Esophagus (tissue), 2 donors: ENCODE results near the gene RAD51B. TPM values are rescaled to one million over a fixed set of nuclear protein-coding genes. Genes with fewer than 3 reads are reported as not detected.
"Not testable (repeated sequence)": the region's sequence is repeated elsewhere in the genome, so short reads cannot be mapped to it uniquely, and the experiment has no call there.

Experiments
- H3K27ac ChIP-seq, 2 donors: one replicate each; pipeline ENCODE4 v1.5.1; 2013; ENCODE audit warnings: low read depth in 2 of 2, mild to moderate bottlenecking in 2 of 2, inconsistent platforms in 1 of 2, low read length in 1 of 2, moderate library complexity in 1 of 2
- H3K27me3 ChIP-seq, 2 donors: one replicate each; pipeline ENCODE4 v1.6.1; 2013; ENCODE audit warnings: low read length in 2 of 2, control low read depth in 1 of 2, mild to moderate bottlenecking in 1 of 2; ENCODE audit not compliant: insufficient read depth in 2 of 2, control insufficient read depth in 1 of 2
- H3K36me3 ChIP-seq, 2 donors: one replicate each; pipeline ENCODE4 v1.6.1; 2013; ENCODE audit warnings: low read length in 1 of 2; ENCODE audit not compliant: control insufficient read depth in 2 of 2, insufficient read depth in 2 of 2
- H3K4me1 ChIP-seq, 2 donors: one replicate each; pipeline ENCODE4 v1.6.1; 2013; ENCODE audit warnings: low read length in 1 of 2; ENCODE audit not compliant: control insufficient read depth in 2 of 2, insufficient read depth in 2 of 2
- H3K4me3 ChIP-seq, 2 donors: one replicate each; pipeline ENCODE4 v1.5.1; 2013; ENCODE audit warnings: low read length in 2 of 2, mild to moderate bottlenecking in 2 of 2, low read depth in 1 of 2, moderate library complexity in 1 of 2
- H3K9me3 ChIP-seq, 2 donors: one replicate each; pipeline ENCODE4 v1.6.1; 2013; ENCODE audit warnings: mild to moderate bottlenecking in 2 of 2, low read depth in 1 of 2, low read length in 1 of 2, moderate library complexity in 1 of 2; ENCODE audit not compliant: control insufficient read depth in 2 of 2, insufficient read depth in 1 of 2
- WGBS, 2 donors: extraction: QIAGEN DNeasy Blood & Tissue Kit; methylation state at CpG; one replicate each; pipeline ENCODE4 v1.1.7; 2013; 5-methylcytosine and 5-hydroxymethylcytosine counted together
- polyA plus RNA-seq, 2 donors: library from polyadenylated mRNA; stranded (reverse); fragments of 200-250 nt; gene quantifications; one replicate each; pipeline ENCODE4 v1.2.3, GENCODE V29; 2013
- donor health status: healthy with polysubstance abuse.
- donor health status: Bipolar disorder and iron deficiency.

The RAD51B gene
- polyA plus RNA-seq, 2 donors = 3.2 to 4.0 TPM

GRCh38 chr14:67987606-67988005 lies 168.0 kb downstream of the RAD51B start:
- Histone ChIP-seq H3K27ac (peak overlapping the region in 1 of 2 donors; percentile 49), H3K36me3 (no peaks in the 10 kb centered on the region), H3K4me3 (no peak overlapping the region), H3K9me3 (no peaks in the 10 kb centered on the region), H3K27me3 (no peaks in the 10 kb centered on the region), H3K4me1 (no peaks in the 10 kb centered on the region)
- WGBS, 2 donors = 18 to 46% methylated on average over 5 of the region's 5 CpGs

- H3K27ac ChIP-seq = peak overlapping the region in 1 of 2 donors; percentile 53
- 90 to 93% methylated on average over 7 of the region's 7 CpGs for WGBS, 2 donors
- not testable (repeated sequence) for H3K4me1 ChIP-seq
Measured at GRCh38 chr14:67988210-67988609, 168.6 kb downstream of the RAD51B start.

GRCh38 chr14:67990576-67990975 lies 171.0 kb downstream of the RAD51B start:
- Histone ChIP-seq H3K9me3 (no peaks in the 10 kb centered on the region), H3K27me3 (no peaks in the 10 kb centered on the region), H3K27ac (no peak overlapping the region), H3K4me1 (no peaks in the 10 kb centered on the region), H3K36me3 (no peaks in the 10 kb centered on the region), H3K4me3 (no peak overlapping the region)
- 80 to 83% methylated on average over 3 of the region's 3 CpGs for WGBS, 2 donors

More at GRCh38 chr14:67988210-67988609, 168.6 kb downstream of the RAD51B start:
- H3K27me3 ChIP-seq, H3K4me3 ChIP-seq, H3K9me3 ChIP-seq, H3K36me3 ChIP-seq: not testable (repeated sequence)

- no peaks in the 10 kb centered on the region for H3K9me3 ChIP-seq
- no peak overlapping the region for H3K27ac ChIP-seq
- H3K4me1 ChIP-seq = no peaks in the 10 kb centered on the region
- H3K36me3 ChIP-seq = no peaks in the 10 kb centered on the region
- H3K4me3 ChIP-seq = no peak overlapping the region
- no peaks in the 10 kb centered on the region for H3K27me3 ChIP-seq
Measured at GRCh38 chr14:67994531-67994930, 175.0 kb downstream of the RAD51B start.

GRCh38 chr14:67996235-67996634 lies 176.7 kb downstream of the RAD51B start:
- WGBS, 2 donors = 95 to 99% methylated on average over 4 of the region's 4 CpGs
- no peak overlapping the region for H3K4me3 ChIP-seq
- no peaks in the 10 kb centered on the region for H3K9me3 ChIP-seq
- no peak overlapping the region for H3K27ac ChIP-seq
- no peaks in the 10 kb centered on the region for H3K4me1 ChIP-seq
- no peaks in the 10 kb centered on the region for H3K36me3 ChIP-seq
- no peaks in the 10 kb centered on the region for H3K27me3 ChIP-seq

- Histone ChIP-seq H3K4me1 (no peaks in the 10 kb centered on the region), H3K27ac (no peak overlapping the region), H3K4me3 (no peak overlapping the region), H3K36me3 (no peaks in the 10 kb centered on the region), H3K9me3 (no peaks in the 10 kb centered on the region), H3K27me3 (no peaks in the 10 kb centered on the region)
- 88 to 93% methylated on average over 1 of the region's 1 CpG for WGBS, 2 donors
Measured at GRCh38 chr14:67998834-67999233, 179.3 kb downstream of the RAD51B start.

GRCh38 chr14:67999290-67999689 lies 179.7 kb downstream of the RAD51B start:
- H3K27me3 ChIP-seq = no peaks in the 10 kb centered on the region
- H3K9me3 ChIP-seq = no peaks in the 10 kb centered on the region
- H3K4me1 ChIP-seq = no peaks in the 10 kb centered on the region
- H3K27ac ChIP-seq = no peak overlapping the region
- WGBS, 2 donors = 2 to 70% methylated on average over 1 of the region's 1 CpG
- H3K4me3 ChIP-seq = no peak overlapping the region
- H3K36me3 ChIP-seq = no peaks in the 10 kb centered on the region

GRCh38 chr14:67999705-68000384 lies 180.3 kb downstream of the RAD51B start:
- no peak overlapping the region for H3K4me3 ChIP-seq
- no peaks in the 10 kb centered on the region for H3K27me3 ChIP-seq
- H3K4me1 ChIP-seq = no peaks in the 10 kb centered on the region
- H3K27ac ChIP-seq = no peak overlapping the region
- no peaks in the 10 kb centered on the region for H3K9me3 ChIP-seq
- WGBS, 2 donors = 49 to 65% methylated on average over 5 of the region's 5 CpGs
- no peaks in the 10 kb centered on the region for H3K36me3 ChIP-seq

GRCh38 chr14:68000511-68000910 lies 180.9 kb downstream of the RAD51B start:
- no peaks in the 10 kb centered on the region for H3K9me3 ChIP-seq
- H3K27ac ChIP-seq = no peak overlapping the region
- H3K27me3 ChIP-seq = no peaks in the 10 kb centered on the region
- H3K4me1 ChIP-seq = no peaks in the 10 kb centered on the region
- H3K36me3 ChIP-seq = no peaks in the 10 kb centered on the region
- 58 to 65% methylated on average over 1 of the region's 1 CpG for WGBS, 2 donors
- no peak overlapping the region for H3K4me3 ChIP-seq

GRCh38 chr14:68008491-68008890 lies 188.9 kb downstream of the RAD51B start:
- WGBS, 2 donors = 80 to 82% methylated on average over 1 of the region's 1 CpG
- no peak overlapping the region for H3K4me3 ChIP-seq
- H3K27ac ChIP-seq = no peak overlapping the region
- no peaks in the 10 kb centered on the region for H3K36me3 ChIP-seq
- no peaks in the 10 kb centered on the region for H3K9me3 ChIP-seq
- H3K4me1 ChIP-seq = no peaks in the 10 kb centered on the region
- no peaks in the 10 kb centered on the region for H3K27me3 ChIP-seq
